ENCODE results near the gene MZB1.

- TF ChIP-seq SMC3 (IDR thresholded peaks at IDR 0.05): no peak
- no peak for TF ChIP-seq CTCF (IDR thresholded peaks at IDR 0.05)
- TF ChIP-seq TFCP2L1 (CRISPR knock-in tag; IDR thresholded peaks at IDR 0.05): no peak
- TF ChIP-seq CBX8 (IDR thresholded peaks at IDR 0.05): no peak
- TF ChIP-seq ELK1 (IDR thresholded peaks at IDR 0.05; ENCODE audit: low read depth, low read length): no peak
- no peak for TF ChIP-seq BHLHE40 (IDR thresholded peaks at IDR 0.05; ENCODE audit: low read depth, low read length)
- no peak for TF ChIP-seq CHD2 (IDR thresholded peaks at IDR 0.05; ENCODE audit: low read length, partially characterized antibody)
- TF ChIP-seq NR3C1 (IDR thresholded peaks at IDR 0.05): no peak
- no peak for TF ChIP-seq CHD4 (IDR thresholded peaks at IDR 0.05; ENCODE audit: borderline replicate concordance)
- TF ChIP-seq POLR2AphosphoS2 (conservative IDR thresholded peaks at IDR 0.05; ENCODE audit: low read length): no peak
- TF ChIP-seq POLR2A (IDR thresholded peaks at IDR 0.05; ENCODE audit: low read length): no peak
Measured at GRCh38 chr5:139425497-139425896, 35.8 kb upstream of the MZB1 start.
